Measurements from ENCODE around the gene PPP1R12B. TPM values are rescaled to one million over a fixed set of nuclear protein-coding genes. Genes with fewer than 3 reads are reported as not detected.
"Not testable (repeated sequence)": the region's sequence is repeated elsewhere in the genome, so short reads cannot be mapped to it uniquely, and the experiment has no call there.

Gene PPP1R12B
- total RNA-seq, 1 donor from 2014 or later: 13.5 TPM

DNA sequence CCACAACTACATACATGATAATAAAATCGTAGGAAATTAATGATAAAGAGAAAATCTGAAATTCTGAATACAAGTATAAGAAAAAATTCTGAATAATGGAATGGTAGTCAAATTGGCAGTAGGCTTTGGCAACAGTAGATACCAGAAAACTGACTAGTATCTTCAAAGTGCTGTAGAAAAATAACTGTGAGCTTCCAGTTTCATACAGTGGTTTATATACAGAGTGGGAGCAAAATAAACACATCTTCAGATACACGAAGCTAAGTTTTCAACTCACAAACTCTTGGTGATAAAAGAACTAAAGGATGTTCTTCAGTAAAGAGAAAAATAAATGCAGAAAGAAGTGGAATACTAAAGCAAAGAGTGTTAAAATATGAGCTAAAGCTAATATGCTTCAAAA, 173.4 kb downstream of the PPP1R12B start:
- Mint-ChIP-seq H3K27ac (no peak overlapping the region), H3K36me3 (ENCODE audit: low read depth) (no peaks in the 10 kb centered on the region), H3K9me3 (no peaks in the 10 kb centered on the region), H3K27me3 (ENCODE audit: low read depth) (peaks cover 6% of the 10 kb centered on the region), H3K4me1 (ENCODE audit: low read depth) (peaks cover 3% of the 10 kb centered on the region), H3K4me3 (ENCODE audit: low read depth) (no peak overlapping the region)
- no peak for DNase-seq (ENCODE audit: low spot score)
- intact Hi-C loops (cut with micrococcal nuclease): no loop called here

DNA sequence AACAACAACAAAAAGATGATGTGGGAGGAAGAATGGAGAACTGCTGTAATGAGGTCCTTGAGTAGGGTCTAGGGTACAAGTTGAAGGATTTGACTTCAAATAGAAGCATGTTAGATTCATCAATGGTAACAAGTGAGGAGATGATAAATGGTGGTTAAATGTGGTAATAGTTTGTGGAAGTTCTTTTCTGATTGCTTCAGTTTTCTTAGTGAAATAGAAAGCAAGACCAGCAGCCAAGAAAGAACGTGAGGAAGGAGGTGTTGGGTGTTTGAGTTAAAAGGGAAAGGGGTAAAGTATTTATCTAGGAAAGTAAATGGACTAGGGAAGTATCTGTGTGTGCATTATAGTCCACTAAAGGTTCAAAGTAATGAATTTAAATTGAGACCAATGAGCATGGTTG, 177.6 kb downstream of the PPP1R12B start:
- H3K27ac Mint-ChIP-seq; H3K36me3 Mint-ChIP-seq (ENCODE audit: low read depth); H3K4me1 Mint-ChIP-seq (ENCODE audit: low read depth); H3K4me3 Mint-ChIP-seq (ENCODE audit: low read depth); DNase-seq (ENCODE audit: low spot score); intact Hi-C loops (cut with micrococcal nuclease); H3K9me3 Mint-ChIP-seq: not testable (repeated sequence)
- H3K27me3 Mint-ChIP-seq (ENCODE audit: low read depth): peaks cover 11% of the 10 kb centered on the region

DNA sequence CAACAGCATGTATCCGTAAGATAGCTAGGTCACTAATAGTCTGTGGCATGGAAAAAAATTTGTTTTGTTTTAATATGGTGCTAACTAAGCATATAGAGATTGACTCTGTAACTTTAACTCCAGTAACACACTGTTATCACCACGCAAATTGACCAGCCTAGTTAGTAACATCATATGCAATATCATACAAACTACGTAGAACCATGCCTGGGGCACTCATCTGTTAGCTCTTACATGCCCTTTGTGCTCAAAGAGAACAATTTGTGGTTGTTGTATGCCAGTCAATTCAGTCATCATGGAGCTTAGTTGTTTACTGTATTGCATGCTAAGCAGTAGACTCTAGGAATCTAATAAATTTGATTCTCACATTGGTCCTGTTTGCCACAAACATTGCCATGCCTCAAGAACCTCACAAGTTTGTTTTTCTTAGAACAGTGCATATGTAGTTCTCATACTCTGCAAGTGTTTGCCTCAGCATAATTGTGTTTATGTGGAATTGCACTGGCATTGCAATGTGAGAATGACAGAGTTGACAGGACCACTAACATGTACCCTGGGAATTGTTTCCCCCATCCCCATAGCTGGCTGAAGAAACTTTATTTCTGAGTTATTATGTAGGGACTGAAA, 179.7 kb downstream of the PPP1R12B start:
- H3K9me3 Mint-ChIP-seq; H3K4me3 Mint-ChIP-seq (ENCODE audit: low read depth); H3K27ac Mint-ChIP-seq; H3K4me1 Mint-ChIP-seq (ENCODE audit: low read depth); H3K36me3 Mint-ChIP-seq (ENCODE audit: low read depth); DNase-seq (ENCODE audit: low spot score); intact Hi-C loops (cut with micrococcal nuclease): not testable (repeated sequence)
- H3K27me3 Mint-ChIP-seq (ENCODE audit: low read depth): peaks cover 11% of the 10 kb centered on the region

DNA sequence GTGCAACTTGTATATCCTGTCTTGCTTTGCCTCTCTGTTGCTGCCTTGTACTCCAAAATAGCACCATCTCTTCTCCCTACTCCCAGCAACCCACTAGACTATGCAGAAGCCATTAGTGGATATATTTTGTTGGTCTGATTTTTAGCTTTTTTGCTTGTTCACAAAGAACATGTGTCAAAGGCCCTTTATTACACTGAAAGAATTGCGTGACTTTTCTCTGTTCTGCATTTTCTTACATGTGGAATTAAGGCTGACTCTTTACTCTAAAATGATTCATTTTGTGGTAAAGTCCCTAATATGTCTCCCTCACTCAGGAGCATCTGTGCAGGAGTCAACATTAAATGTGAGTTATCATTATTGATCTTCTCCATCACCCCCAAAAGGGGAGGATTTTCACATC, 182.2 kb downstream of the PPP1R12B start:
- DNase-seq (ENCODE audit: low spot score); H3K4me1 Mint-ChIP-seq (ENCODE audit: low read depth); H3K36me3 Mint-ChIP-seq (ENCODE audit: low read depth); H3K27ac Mint-ChIP-seq; H3K4me3 Mint-ChIP-seq (ENCODE audit: low read depth); H3K9me3 Mint-ChIP-seq; intact Hi-C loops (cut with micrococcal nuclease): not testable (repeated sequence)
- peaks cover 13% of the 10 kb centered on the region for H3K27me3 Mint-ChIP-seq (ENCODE audit: low read depth)

DNA sequence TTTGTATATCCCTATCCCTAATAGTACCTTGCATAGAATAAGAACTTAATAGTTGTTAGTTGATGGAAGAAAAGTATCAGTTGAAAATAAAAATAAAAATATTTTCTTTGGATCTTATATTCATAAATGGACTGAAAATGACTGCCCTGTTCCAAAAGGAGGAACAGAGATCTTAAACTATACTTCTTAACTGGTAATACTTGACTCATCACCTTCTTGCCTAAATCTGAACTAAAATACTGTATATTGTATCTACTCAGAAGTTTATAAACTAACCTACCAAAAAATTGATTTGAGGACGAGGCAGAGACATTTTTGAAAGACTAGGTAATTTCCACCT, 182.9 kb downstream of the PPP1R12B start:
- H3K27me3 Mint-ChIP-seq (ENCODE audit: low read depth): peaks cover 8% of the 10 kb centered on the region
- H3K9me3 Mint-ChIP-seq: no peaks in the 10 kb centered on the region
- H3K4me3 Mint-ChIP-seq (ENCODE audit: low read depth): no peak overlapping the region
- no peaks in the 10 kb centered on the region for H3K36me3 Mint-ChIP-seq (ENCODE audit: low read depth)
- H3K4me1 Mint-ChIP-seq (ENCODE audit: low read depth): peaks cover 5% of the 10 kb centered on the region
- no peak overlapping the region for H3K27ac Mint-ChIP-seq
- no peak for DNase-seq (ENCODE audit: low spot score)
- intact Hi-C loops (cut with micrococcal nuclease): no loop called here

DNA sequence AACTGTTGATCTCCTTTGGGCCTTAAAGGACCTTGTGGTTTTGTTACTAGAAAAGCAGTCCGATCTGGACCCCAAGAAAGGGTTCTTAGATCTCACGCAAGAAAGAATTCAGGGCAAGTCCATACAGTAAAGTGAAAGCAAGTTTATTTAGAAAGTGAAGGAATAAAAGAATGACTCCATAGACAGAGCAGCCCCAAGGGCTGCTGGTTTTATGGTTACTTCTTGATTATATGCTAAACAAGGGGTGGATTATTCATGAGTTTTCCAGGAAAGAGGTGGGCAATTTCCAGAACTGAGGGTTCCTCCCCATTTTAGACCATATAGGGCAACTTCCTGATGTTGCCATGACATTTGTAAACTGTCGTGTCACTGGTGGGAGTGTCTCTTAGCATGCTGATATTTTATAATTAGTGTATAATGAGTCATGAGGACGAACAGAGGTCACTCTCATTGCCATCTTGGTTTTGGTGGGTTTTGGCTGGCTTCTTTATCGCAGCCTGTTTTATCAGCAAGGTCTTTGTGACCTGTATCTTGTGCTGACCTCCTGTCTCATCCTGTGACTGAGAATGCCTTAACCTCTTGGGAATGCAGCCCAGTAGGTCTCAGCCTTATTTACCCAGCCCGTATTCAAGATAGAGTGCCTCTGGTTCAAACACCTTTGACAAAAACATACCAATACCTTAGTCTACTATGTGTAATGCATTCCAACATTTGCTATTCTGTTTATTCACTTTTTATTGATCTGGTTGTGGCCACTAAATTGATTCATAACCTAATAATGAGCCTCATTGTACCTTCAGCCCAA, 183.5 kb downstream of the PPP1R12B start:
- not testable (repeated sequence) for H3K36me3 Mint-ChIP-seq (ENCODE audit: low read depth)

DNA sequence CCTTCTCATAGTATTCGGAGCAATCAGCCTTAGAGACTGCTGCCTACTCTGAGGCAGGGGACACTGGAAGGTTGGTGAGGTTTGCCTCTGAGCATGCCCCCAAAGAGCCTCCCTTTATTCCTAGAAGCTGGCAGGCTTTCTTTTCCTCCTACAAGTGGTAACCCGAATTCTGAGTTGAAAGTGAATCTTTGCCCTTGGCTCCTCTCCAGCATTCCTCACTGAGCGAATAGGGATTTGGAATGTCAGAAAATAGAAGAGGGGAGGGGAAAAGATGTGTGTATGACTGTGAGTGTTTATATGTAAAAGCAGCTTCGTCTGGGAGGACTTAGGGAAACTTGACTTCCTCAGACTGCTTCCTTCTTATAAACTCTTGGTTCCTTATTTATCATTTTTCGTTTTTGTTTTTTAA, 190.7 kb downstream of the PPP1R12B start:
- intact Hi-C loops (cut with micrococcal nuclease); H3K27ac Mint-ChIP-seq: not testable (repeated sequence)

More for the DNA sequence above, 183.5 kb downstream of the PPP1R12B start:
- H3K27me3 Mint-ChIP-seq (ENCODE audit: low read depth); H3K4me1 Mint-ChIP-seq (ENCODE audit: low read depth); H3K27ac Mint-ChIP-seq; H3K4me3 Mint-ChIP-seq (ENCODE audit: low read depth); DNase-seq (ENCODE audit: low spot score); intact Hi-C loops (cut with micrococcal nuclease); H3K9me3 Mint-ChIP-seq: not testable (repeated sequence)

DNA sequence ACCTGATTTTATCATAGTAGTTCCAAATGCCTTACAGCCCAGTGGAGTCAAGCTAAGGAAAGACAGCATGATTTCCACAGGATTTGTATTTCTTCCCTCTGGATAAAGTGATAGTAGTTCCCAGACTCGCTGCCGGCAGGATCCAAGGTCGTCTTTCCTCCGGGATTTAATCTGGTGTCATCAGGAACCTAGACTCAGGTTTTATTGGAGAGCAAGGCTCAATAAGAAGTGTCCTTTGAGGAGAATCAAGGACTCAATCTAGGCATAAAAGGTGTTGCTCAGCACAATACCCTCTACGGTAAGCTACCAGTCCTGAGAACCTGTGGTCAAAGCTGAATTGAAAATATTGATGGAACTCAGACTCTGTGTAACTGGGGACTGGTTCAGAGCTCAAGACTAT, 191.1 kb downstream of the PPP1R12B start:
- H3K9me3 Mint-ChIP-seq; H3K27ac Mint-ChIP-seq; intact Hi-C loops (cut with micrococcal nuclease); H3K4me3 Mint-ChIP-seq (ENCODE audit: low read depth); H3K36me3 Mint-ChIP-seq (ENCODE audit: low read depth); DNase-seq (ENCODE audit: low spot score): not testable (repeated sequence)
- peaks cover 15% of the 10 kb centered on the region for H3K4me1 Mint-ChIP-seq (ENCODE audit: low read depth)
- peaks cover 14% of the 10 kb centered on the region for H3K27me3 Mint-ChIP-seq (ENCODE audit: low read depth)

More for the DNA sequence above, 190.7 kb downstream of the PPP1R12B start:
- H3K27me3 Mint-ChIP-seq (ENCODE audit: low read depth): peaks cover 16% of the 10 kb centered on the region
- H3K4me3 Mint-ChIP-seq (ENCODE audit: low read depth); H3K9me3 Mint-ChIP-seq; DNase-seq (ENCODE audit: low spot score); H3K36me3 Mint-ChIP-seq (ENCODE audit: low read depth): not testable (repeated sequence)
- peaks cover 15% of the 10 kb centered on the region for H3K4me1 Mint-ChIP-seq (ENCODE audit: low read depth)

DNA sequence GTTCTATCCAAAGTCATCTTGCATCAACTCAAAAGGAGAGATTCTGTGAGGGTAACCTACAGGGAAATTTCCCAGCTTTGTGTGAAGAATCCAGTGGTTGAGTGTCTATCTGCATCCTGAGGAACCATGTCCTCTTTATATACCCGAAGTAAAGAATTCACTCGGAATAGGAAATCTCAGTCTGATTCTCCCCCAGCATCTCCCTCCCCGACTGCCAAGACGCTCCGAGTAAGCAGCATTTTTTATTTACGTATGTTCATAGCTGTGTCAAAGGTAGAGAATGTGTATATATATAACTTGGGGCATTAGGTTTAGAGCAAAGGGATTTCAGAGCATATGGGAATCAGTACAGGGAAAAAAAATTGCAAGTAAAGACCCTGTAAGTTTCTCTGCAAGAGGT, 191.5 kb downstream of the PPP1R12B start:
- Mint-ChIP-seq H3K36me3 (ENCODE audit: low read depth) (no peaks in the 10 kb centered on the region), H3K4me3 (ENCODE audit: low read depth) (no peak overlapping the region), H3K27me3 (ENCODE audit: low read depth) (peaks cover 17% of the 10 kb centered on the region), H3K9me3 (no peaks in the 10 kb centered on the region), H3K4me1 (ENCODE audit: low read depth) (peaks cover 15% of the 10 kb centered on the region), H3K27ac (no peak overlapping the region)
- no peak for DNase-seq (ENCODE audit: low spot score)
- intact Hi-C loops (cut with micrococcal nuclease): no loop called here

DNA sequence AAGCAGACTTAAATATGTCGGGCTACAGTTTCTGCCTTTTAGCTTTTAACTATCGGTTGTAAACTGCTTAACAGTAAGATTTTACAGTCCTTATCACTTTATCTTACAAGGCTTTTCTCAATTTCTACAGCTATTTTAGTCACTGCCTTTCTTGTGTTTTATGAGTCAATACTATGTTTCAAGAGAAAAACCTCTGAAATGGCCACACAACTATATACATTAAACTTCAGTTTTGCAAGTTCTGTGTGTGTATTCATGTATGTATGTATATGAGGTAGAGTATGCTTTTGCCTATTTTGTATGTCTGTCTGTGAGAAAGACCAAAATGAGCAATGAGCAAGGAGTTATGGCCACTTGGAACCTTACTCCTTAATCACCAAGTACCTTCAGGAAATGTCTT, 191.9 kb downstream of the PPP1R12B start:
- Mint-ChIP-seq H3K4me3 (ENCODE audit: low read depth) (no peak overlapping the region), H3K4me1 (ENCODE audit: low read depth) (peaks cover 15% of the 10 kb centered on the region), H3K27ac (no peak overlapping the region), H3K9me3 (no peaks in the 10 kb centered on the region), H3K36me3 (ENCODE audit: low read depth) (no peaks in the 10 kb centered on the region), H3K27me3 (ENCODE audit: low read depth) (peaks cover 20% of the 10 kb centered on the region)
- intact Hi-C loops (cut with micrococcal nuclease): no loop called here
- DNase-seq (ENCODE audit: low spot score): no peak

DNA sequence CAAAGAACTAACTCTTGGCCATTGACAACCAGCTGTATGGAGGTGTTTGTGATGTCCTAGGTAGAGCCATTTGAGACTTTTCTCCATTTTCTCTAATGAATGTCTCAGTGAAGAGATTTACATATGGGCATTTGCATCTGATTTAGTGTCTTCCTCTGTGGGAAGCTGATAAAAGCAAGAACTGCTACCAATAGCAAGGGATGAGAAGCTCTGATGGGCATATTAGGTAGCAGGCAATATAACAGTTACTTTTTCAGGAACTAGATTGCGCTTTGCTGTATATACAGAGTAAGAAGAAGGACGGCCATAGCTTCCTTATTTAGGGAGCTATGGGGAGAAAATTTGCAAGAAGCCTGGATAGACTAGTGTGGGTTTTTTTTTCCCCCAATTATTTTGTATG, 192.4 kb downstream of the PPP1R12B start:
- H3K4me3 Mint-ChIP-seq (ENCODE audit: low read depth); H3K36me3 Mint-ChIP-seq (ENCODE audit: low read depth); H3K27ac Mint-ChIP-seq; H3K9me3 Mint-ChIP-seq; intact Hi-C loops (cut with micrococcal nuclease); DNase-seq (ENCODE audit: low spot score): not testable (repeated sequence)
- H3K4me1 Mint-ChIP-seq (ENCODE audit: low read depth): peaks cover 17% of the 10 kb centered on the region
- peaks cover 24% of the 10 kb centered on the region for H3K27me3 Mint-ChIP-seq (ENCODE audit: low read depth)

DNA sequence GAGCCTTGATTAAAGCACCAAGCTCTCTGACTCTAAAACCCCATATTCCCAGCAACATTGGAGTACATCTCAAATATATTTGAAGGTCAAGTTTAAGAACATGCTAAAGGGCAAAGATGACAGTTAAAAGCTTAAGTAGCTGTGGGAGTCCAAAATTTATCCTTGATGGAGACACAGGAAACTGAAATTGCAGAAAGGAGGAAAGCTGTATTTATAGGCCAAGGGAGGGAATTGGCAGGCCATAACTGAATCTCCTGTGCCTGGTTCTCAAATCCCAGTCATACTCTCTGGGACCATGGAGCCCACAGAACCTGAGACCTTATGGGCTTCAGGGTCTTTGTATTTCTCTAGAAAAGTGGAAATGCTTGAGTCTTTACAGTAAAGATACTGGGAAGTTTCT, 193.9 kb downstream of the PPP1R12B start:
- DNase-seq (ENCODE audit: low spot score); H3K27ac Mint-ChIP-seq; intact Hi-C loops (cut with micrococcal nuclease); H3K9me3 Mint-ChIP-seq; H3K36me3 Mint-ChIP-seq (ENCODE audit: low read depth); H3K4me3 Mint-ChIP-seq (ENCODE audit: low read depth): not testable (repeated sequence)
- Mint-ChIP-seq H3K27me3 (ENCODE audit: low read depth) (peaks cover 33% of the 10 kb centered on the region), H3K4me1 (ENCODE audit: low read depth) (peaks cover 30% of the 10 kb centered on the region)

DNA sequence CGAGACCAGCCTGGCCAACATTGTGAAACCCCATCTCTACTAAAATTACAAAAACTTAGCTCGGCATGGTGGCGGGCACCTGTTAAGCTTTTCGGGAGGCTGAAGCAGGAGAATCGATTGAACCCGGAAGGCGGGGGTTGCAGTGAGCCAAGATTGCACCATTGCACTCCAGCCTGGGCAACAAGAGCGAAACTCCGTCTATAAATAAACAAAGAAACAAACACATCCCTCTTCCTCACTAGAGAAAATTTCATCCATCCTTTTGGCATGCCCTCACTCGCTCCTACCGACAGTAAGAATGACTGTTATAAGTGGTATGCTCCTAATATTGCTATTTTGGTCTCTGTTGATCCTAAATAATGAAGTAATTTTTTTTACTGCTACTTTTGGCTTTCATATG, 195.0 kb downstream of the PPP1R12B start:
- Mint-ChIP-seq H3K27me3 (ENCODE audit: low read depth) (peaks cover 33% of the 10 kb centered on the region), H3K4me1 (ENCODE audit: low read depth) (peaks cover 30% of the 10 kb centered on the region)
- H3K27ac Mint-ChIP-seq; H3K4me3 Mint-ChIP-seq (ENCODE audit: low read depth); H3K9me3 Mint-ChIP-seq; intact Hi-C loops (cut with micrococcal nuclease); H3K36me3 Mint-ChIP-seq (ENCODE audit: low read depth); DNase-seq (ENCODE audit: low spot score): not testable (repeated sequence)

Data from activated T-helper 2 cell treated with anti-CD3 and anti-CD28 coated beads, Interferon-gamma antibody, Interleukin-2, Interleukin-4, amounts not matched to agents 10 μg/mL and 5 μg/mL and 100 μg/mL, durations not matched to agents 14 hours and 24 hours and 36 hours (primary cell).